Neural cell (in vitro differentiated cells): ENCODE measurements around the gene PRTFDC1. TPM values are rescaled to one million over a fixed set of nuclear protein-coding genes. Genes with fewer than 3 reads are reported as not detected.

Experiments used
- H2AFZ ChIP-seq: fragments of 200-600, 300-800 bp; sonication (generic), shearing (Covaris generic); 2 replicates; pipeline ENCODE4 v1.6.0; 2014; ENCODE audit warnings: low read depth, mild to moderate bottlenecking, antibody characterized with exemption, low read length, moderate library complexity
- H3F3A ChIP-seq: fragments of 200-600 bp; shearing (Covaris generic); 2 replicates; pipeline ENCODE4 v1.6.1; 2016; ENCODE audit warnings: mild to moderate bottlenecking, moderate library complexity, mixed read lengths, antibody characterized with exemption, low read length; ENCODE audit not compliant: insufficient read depth, poor library complexity, severe bottlenecking
- H3K27ac ChIP-seq: fragments of 200-600, 300-800 bp; sonication (generic), shearing (Covaris generic); 2 replicates; pipeline ENCODE4 v1.5.1; 2014; ENCODE audit warnings: mild to moderate bottlenecking, low read length, moderate library complexity
- H3K27me3 ChIP-seq: fragments of 300-800, 200-600 bp; sonication (generic), shearing (Covaris generic); 2 replicates; pipeline ENCODE4 v1.6.0; 2014; ENCODE audit warnings: mild to moderate bottlenecking, low read depth, low read length, moderate library complexity; ENCODE audit not compliant: insufficient read depth
- H3K36me3 ChIP-seq: fragments of 300-800, 200-600 bp; sonication (generic), shearing (Covaris generic); 2 replicates; pipeline ENCODE4 v1.5.1; 2014; ENCODE audit warnings: mild to moderate bottlenecking, antibody characterized with exemption, low read length, moderate library complexity; ENCODE audit not compliant: insufficient read depth
- H3K4me2 ChIP-seq: fragments of 300-800, 200-600 bp; sonication (generic), shearing (Covaris generic); 2 replicates; pipeline ENCODE4 v1.6.0; 2014; ENCODE audit warnings: mild to moderate bottlenecking, low read length
- H3K4me3 ChIP-seq: fragments of 300-800, 200-600 bp; sonication (generic), shearing (Covaris generic); 2 replicates; pipeline ENCODE4 v1.5.1; 2014; ENCODE audit warnings: mild to moderate bottlenecking, low read length, moderate library complexity
- H3K79me2 ChIP-seq: fragments of 200-600 bp; shearing (Covaris generic); replicated peaks from 2 replicates; pipeline ENCODE4 v1.6.0; 2014; ENCODE audit warnings: mild to moderate bottlenecking, low read length, moderate library complexity; ENCODE audit not compliant: insufficient read depth
- H3K9ac ChIP-seq: fragments of 300-800, 200-600 bp; sonication (generic), shearing (Covaris generic); 2 replicates; pipeline ENCODE4 v1.6.1; 2016; ENCODE audit warnings: mild to moderate bottlenecking, low read length, mixed read lengths
- H3K9me2 ChIP-seq: fragments of 200-600 bp; shearing (Covaris generic); 2 replicates; pipeline ENCODE4 v1.6.1; 2016; ENCODE audit warnings: mild to moderate bottlenecking, low read length, mixed read lengths; ENCODE audit not compliant: insufficient read depth
- H3K9me3 ChIP-seq: fragments of 200-600, 300-800 bp; sonication (generic), shearing (Covaris generic); 2 replicates; pipeline ENCODE4 v1.6.1; 2016; ENCODE audit warnings: mild to moderate bottlenecking, mixed run types, low read length, moderate library complexity, mixed read lengths
- H4K20me1 ChIP-seq: fragments of 200-600 bp; shearing (Covaris generic); 2 replicates; pipeline ENCODE4 v1.6.1; 2016; ENCODE audit warnings: mild to moderate bottlenecking, mixed run types; ENCODE audit not compliant: insufficient read depth
- EP300 ChIP-seq: fragments of 450-650 bp; conservative IDR thresholded peaks from 2 replicates; pipeline ENCODE4 v1.6.1; 2014; ENCODE audit warnings: antibody characterized with exemption, mild to moderate bottlenecking, moderate library complexity; ENCODE audit not compliant: poor library complexity, severe bottlenecking
- EZH2 ChIP-seq: fragments of 200-600, 300-800 bp; shearing (Covaris generic), sonication (generic); IDR thresholded peaks from 2 replicates; pipeline ENCODE4 v1.6.1; 2014; ENCODE audit warnings: antibody characterized with exemption, low read length, borderline replicate concordance, mild to moderate bottlenecking; ENCODE audit not compliant: insufficient read depth, poor library complexity, severe bottlenecking
- MXI1 ChIP-seq: fragments of 450-650 bp; conservative IDR thresholded peaks from 2 replicates; pipeline ENCODE4 v1.6.1; 2014; ENCODE audit warnings: antibody characterized with exemption, mild to moderate bottlenecking; ENCODE audit not compliant: poor library complexity, severe bottlenecking
- POLR2AphosphoS5 ChIP-seq: IDR thresholded peaks from 2 replicates; pipeline ENCODE4 v1.6.1; 2012
- RAD21 ChIP-seq: fragments of 450-650 bp; conservative IDR thresholded peaks from 2 replicates; pipeline ENCODE4 v1.6.1; 2014; ENCODE audit warnings: antibody characterized with exemption, mild to moderate bottlenecking, moderate library complexity
- SMC3 ChIP-seq: fragments of 450-650 bp; conservative IDR thresholded peaks from 2 replicates; pipeline ENCODE4 v1.6.1; 2014; ENCODE audit warnings: antibody characterized with exemption, mild to moderate bottlenecking, moderate library complexity; ENCODE audit not compliant: poor library complexity
- TAF1 ChIP-seq: IDR thresholded peaks from 2 replicates; pipeline ENCODE4 v1.6.1; 2012; ENCODE audit warnings: low read depth
- polyA minus RNA-seq: library from RNA; depleted of rRNA, polyadenylated mRNA; stranded (reverse); fragments of >200 nt; gene quantifications from 2 replicates; pipeline ENCODE4 v1.2.3, GENCODE V29; 2014
- polyA plus RNA-seq: library from polyadenylated mRNA; depleted of rRNA; stranded (reverse); fragments of >200 nt; gene quantifications from 2 replicates; pipeline ENCODE4 v1.2.3, GENCODE V29; 2014
- TF ChIP-seq, protein P1 (sequence below): fragments of 450-650 bp; IDR thresholded peaks from 2 replicates; pipeline ENCODE4 v1.5.1; 2014; ENCODE audit warnings: antibody characterized with exemption, mild to moderate bottlenecking, moderate library complexity; ENCODE audit not compliant: poor library complexity, severe bottlenecking
- TF ChIP-seq, protein P2 (sequence below): IDR thresholded peaks from 2 replicates; pipeline ENCODE4 v1.6.1; 2012; ENCODE audit warnings: borderline replicate concordance

Gene PRTFDC1, protein sequence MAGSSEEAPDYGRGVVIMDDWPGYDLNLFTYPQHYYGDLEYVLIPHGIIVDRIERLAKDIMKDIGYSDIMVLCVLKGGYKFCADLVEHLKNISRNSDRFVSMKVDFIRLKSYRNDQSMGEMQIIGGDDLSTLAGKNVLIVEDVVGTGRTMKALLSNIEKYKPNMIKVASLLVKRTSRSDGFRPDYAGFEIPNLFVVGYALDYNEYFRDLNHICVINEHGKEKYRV
- 3.4 and 4.5 TPM in 2 replicates for polyA plus RNA-seq
- 1.9 TPM in 2 replicates for polyA minus RNA-seq

DNA sequence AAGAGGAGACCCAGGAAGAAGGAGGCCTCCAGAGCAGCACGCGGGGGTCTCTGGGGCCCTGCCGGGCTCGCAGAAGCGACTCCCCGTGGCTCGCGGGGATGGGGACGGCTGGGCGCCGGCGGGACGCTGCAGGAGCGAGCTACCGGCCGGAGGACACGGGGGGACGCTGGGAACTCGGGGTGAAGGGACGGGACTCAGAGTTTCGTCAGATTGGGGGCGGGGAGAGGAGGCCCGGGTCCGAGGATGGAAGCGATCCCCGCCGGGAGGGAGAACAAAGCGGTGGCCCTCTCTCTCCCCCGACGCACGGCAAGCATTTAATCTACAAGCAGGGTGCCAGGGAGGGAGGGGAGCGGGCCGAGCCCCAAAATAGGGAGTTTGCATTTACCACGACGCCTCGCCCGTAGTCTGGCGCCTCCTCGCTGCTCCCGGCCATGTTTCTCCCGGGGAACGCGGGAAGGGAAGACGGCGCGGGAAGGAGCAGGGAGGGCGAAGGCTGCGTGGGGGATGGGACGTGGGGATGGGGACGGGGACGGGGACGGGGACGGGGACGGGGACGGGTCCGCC lies at the start of gene PRTFDC1:
Gene PRTFDC1 (minus strand): TSS at position 464 of the 564 bp plus-strand sequence. CDS start 31 bp downstream, at position 433.
- Histone ChIP-seq H3K4me2 (no peak within 1 kb of the TSS), H3F3A (no peaks in the 10 kb centered on the region), H4K20me1 (no peaks in the 10 kb centered on the region), H3K9ac (peak within 1 kb of the TSS; percentile 9), H3K79me2 (no peaks in the 10 kb centered on the region), H3K36me3 (no peaks in the 10 kb centered on the region), H3K27me3 (peaks cover 4% of the 10 kb centered on the region), H3K9me2 (no peaks in the 10 kb centered on the region), H3K4me3 (peak within 1 kb of the TSS; percentile 55), H3K27ac (no peak within 1 kb of the TSS), H3K9me3 (no peaks in the 10 kb centered on the region), H2AFZ (peak within 1 kb of the TSS; percentile 12)
- TF ChIP-seq TAF1, result no peak
- TF ChIP-seq EP300, result no peak
- no peak for TF ChIP-seq MXI1
- no peak for TF ChIP-seq RAD21
- TF ChIP-seq POLR2AphosphoS5, result no peak
- TF ChIP-seq EZH2, result no peak
- no peak for TF ChIP-seq SMC3
- TF ChIP-seq, protein P1, sequence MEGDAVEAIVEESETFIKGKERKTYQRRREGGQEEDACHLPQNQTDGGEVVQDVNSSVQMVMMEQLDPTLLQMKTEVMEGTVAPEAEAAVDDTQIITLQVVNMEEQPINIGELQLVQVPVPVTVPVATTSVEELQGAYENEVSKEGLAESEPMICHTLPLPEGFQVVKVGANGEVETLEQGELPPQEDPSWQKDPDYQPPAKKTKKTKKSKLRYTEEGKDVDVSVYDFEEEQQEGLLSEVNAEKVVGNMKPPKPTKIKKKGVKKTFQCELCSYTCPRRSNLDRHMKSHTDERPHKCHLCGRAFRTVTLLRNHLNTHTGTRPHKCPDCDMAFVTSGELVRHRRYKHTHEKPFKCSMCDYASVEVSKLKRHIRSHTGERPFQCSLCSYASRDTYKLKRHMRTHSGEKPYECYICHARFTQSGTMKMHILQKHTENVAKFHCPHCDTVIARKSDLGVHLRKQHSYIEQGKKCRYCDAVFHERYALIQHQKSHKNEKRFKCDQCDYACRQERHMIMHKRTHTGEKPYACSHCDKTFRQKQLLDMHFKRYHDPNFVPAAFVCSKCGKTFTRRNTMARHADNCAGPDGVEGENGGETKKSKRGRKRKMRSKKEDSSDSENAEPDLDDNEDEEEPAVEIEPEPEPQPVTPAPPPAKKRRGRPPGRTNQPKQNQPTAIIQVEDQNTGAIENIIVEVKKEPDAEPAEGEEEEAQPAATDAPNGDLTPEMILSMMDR, result no peak
- TF ChIP-seq, protein P2, sequence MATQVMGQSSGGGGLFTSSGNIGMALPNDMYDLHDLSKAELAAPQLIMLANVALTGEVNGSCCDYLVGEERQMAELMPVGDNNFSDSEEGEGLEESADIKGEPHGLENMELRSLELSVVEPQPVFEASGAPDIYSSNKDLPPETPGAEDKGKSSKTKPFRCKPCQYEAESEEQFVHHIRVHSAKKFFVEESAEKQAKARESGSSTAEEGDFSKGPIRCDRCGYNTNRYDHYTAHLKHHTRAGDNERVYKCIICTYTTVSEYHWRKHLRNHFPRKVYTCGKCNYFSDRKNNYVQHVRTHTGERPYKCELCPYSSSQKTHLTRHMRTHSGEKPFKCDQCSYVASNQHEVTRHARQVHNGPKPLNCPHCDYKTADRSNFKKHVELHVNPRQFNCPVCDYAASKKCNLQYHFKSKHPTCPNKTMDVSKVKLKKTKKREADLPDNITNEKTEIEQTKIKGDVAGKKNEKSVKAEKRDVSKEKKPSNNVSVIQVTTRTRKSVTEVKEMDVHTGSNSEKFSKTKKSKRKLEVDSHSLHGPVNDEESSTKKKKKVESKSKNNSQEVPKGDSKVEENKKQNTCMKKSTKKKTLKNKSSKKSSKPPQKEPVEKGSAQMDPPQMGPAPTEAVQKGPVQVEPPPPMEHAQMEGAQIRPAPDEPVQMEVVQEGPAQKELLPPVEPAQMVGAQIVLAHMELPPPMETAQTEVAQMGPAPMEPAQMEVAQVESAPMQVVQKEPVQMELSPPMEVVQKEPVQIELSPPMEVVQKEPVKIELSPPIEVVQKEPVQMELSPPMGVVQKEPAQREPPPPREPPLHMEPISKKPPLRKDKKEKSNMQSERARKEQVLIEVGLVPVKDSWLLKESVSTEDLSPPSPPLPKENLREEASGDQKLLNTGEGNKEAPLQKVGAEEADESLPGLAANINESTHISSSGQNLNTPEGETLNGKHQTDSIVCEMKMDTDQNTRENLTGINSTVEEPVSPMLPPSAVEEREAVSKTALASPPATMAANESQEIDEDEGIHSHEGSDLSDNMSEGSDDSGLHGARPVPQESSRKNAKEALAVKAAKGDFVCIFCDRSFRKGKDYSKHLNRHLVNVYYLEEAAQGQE, result no peak

DNA sequence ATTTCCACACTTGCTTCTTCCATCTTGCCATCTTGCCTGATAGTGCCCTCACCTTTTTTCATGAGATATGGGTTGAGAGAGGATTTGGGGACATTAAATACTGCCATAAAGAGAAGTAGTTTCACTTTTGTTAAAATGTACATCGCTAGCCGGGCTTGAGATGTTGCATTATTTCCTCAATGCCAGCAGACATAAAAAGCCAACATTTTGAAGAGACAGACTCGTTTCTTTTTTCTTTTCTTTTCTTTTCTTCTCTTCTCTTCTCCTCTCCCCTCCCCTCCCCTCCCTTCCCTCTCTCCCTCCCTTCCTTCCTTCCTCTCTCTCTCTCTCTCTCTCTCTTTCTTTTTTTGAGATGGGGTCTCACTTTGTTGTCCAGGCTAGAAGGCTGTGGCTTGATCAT lies 45.6 kb upstream of the PRTFDC1 start:
- H3K4me3 ChIP-seq, result no peak overlapping the region
- TF ChIP-seq POLR2AphosphoS5 (no peak), RAD21 (no peak), EZH2 (no peak), TAF1 (no peak), EP300 (no peak), MXI1 (no peak), SMC3 (no peak)
- TF ChIP-seq, protein P2, result no peak
- TF ChIP-seq, protein P1, result no peak
- H3F3A ChIP-seq, result no peaks in the 10 kb centered on the region
- no peaks in the 10 kb centered on the region for H3K9me2 ChIP-seq
- H3K27me3 ChIP-seq, result no peaks in the 10 kb centered on the region
- H2AFZ ChIP-seq, result no peak overlapping the region
- H3K9me3 ChIP-seq, result no peaks in the 10 kb centered on the region
- H3K4me2 ChIP-seq, result no peak overlapping the region
- H3K27ac ChIP-seq, result no peak overlapping the region
- H3K36me3 ChIP-seq, result no peaks in the 10 kb centered on the region
- H3K9ac ChIP-seq, result no peak overlapping the region
- no peaks in the 10 kb centered on the region for H3K79me2 ChIP-seq
- H4K20me1 ChIP-seq, result no peaks in the 10 kb centered on the region
